Neural progenitor cell (in vitro differentiated cells): ENCODE results near the gene SPDYC. TPM values are rescaled to one million over a fixed set of nuclear protein-coding genes. Genes with fewer than 3 reads are reported as not detected.

Source experiments
- DNase-seq: peaks from one replicate; pipeline ENCODE4 v3.0.0-alpha.2; 2016; ENCODE audit warnings: low spot score
- H2AFZ ChIP-seq: fragments of 200-600 bp; sonication (generic); replicated peaks from 2 replicates; pipeline ENCODE4 v1.6.1; 2016; ENCODE audit warnings: antibody characterized with exemption
- H3F3A ChIP-seq: fragments of 200-600 bp; sonication (generic); 2 replicates; pipeline ENCODE4 v1.6.1; 2016; ENCODE audit warnings: antibody characterized with exemption, low read depth
- H3K27ac ChIP-seq: fragments of 200-600 bp; sonication (generic); 2 replicates; pipeline ENCODE4 v1.5.1; 2016; ENCODE audit warnings: mild to moderate bottlenecking
- H3K27me3 ChIP-seq: fragments of 200-600 bp; sonication (generic); 2 replicates; pipeline ENCODE4 v1.6.1; 2016; ENCODE audit warnings: mild to moderate bottlenecking, moderate library complexity
- H3K36me3 ChIP-seq: fragments of 200-600 bp; sonication (generic); 2 replicates; pipeline ENCODE4 v1.5.1; 2016
- H3K4me1 ChIP-seq: fragments of 200-600 bp; sonication (generic); 2 replicates; pipeline ENCODE4 v1.6.1; 2016; ENCODE audit warnings: mixed run types
- H3K4me2 ChIP-seq: fragments of 200-600 bp; sonication (generic); 2 replicates; pipeline ENCODE4 v1.6.1; 2016
- H3K4me3 ChIP-seq: fragments of 200-600 bp; sonication (generic); 2 replicates; pipeline ENCODE4 v1.5.1; 2016
- H3K79me2 ChIP-seq: fragments of 200-600 bp; sonication (generic); 2 replicates; pipeline ENCODE4 v1.6.1; 2016; ENCODE audit warnings: low read depth
- H3K9ac ChIP-seq: fragments of 200-600 bp; sonication (generic); 2 replicates; pipeline ENCODE4 v1.6.1; 2016
- H3K9me3 ChIP-seq: fragments of 200-600 bp; sonication (generic); 2 replicates; pipeline ENCODE4 v1.5.1; 2016; ENCODE audit warnings: low read depth
- H4K20me1 ChIP-seq: fragments of 200-600 bp; sonication (generic); 2 replicates; pipeline ENCODE4 v1.6.1; 2016; ENCODE audit warnings: low read depth
- H3K27ac Mint-ChIP-seq: 3 replicates; pipeline ENCODE4 v1.8.0; 2021; ENCODE audit warnings: mixed read lengths
- H3K27me3 Mint-ChIP-seq: 2 replicates; pipeline ENCODE4 v1.8.0; 2022; ENCODE audit warnings: low read depth, mild to moderate bottlenecking, inconsistent platforms, moderate library complexity, mixed read lengths; ENCODE audit not compliant: insufficient read depth
- H3K36me3 Mint-ChIP-seq: 3 replicates; pipeline ENCODE4 v1.8.0; 2021; ENCODE audit warnings: mixed read lengths
- H3K4me1 Mint-ChIP-seq: 3 replicates; pipeline ENCODE4 v1.8.0; 2021; ENCODE audit warnings: mixed read lengths
- H3K4me3 Mint-ChIP-seq: 3 replicates; pipeline ENCODE4 v1.8.0; 2021; ENCODE audit warnings: mild to moderate bottlenecking, moderate library complexity, mixed read lengths
- H3K9me3 Mint-ChIP-seq: 3 replicates; pipeline ENCODE4 v1.8.0; 2020; ENCODE audit warnings: mixed read lengths
- EZH2 ChIP-seq: fragments of 200-600 bp; sonication (generic); IDR thresholded peaks from 2 replicates; pipeline ENCODE4 v1.6.1; 2017; ENCODE audit warnings: antibody characterized with exemption, mild to moderate bottlenecking, moderate library complexity
- EZH2phosphoT487 ChIP-seq: fragments of 200-600 bp; sonication (generic); IDR thresholded peaks from 2 replicates; pipeline ENCODE4 v1.6.1; 2017; ENCODE audit warnings: antibody characterized with exemption
- total RNA-seq: library from RNA; depleted of rRNA; stranded (reverse); fragments of >200 nt; gene quantifications from 2 replicates; pipeline ENCODE4 v1.2.3, GENCODE V29; 2015; ENCODE audit warnings: low replicate concordance
- TF ChIP-seq, protein P1 (sequence below): fragments of 200-600 bp; sonication (generic); IDR thresholded peaks from 2 replicates; pipeline ENCODE4 v1.5.1; 2017; ENCODE audit warnings: antibody characterized with exemption, mild to moderate bottlenecking

The SPDYC gene, protein sequence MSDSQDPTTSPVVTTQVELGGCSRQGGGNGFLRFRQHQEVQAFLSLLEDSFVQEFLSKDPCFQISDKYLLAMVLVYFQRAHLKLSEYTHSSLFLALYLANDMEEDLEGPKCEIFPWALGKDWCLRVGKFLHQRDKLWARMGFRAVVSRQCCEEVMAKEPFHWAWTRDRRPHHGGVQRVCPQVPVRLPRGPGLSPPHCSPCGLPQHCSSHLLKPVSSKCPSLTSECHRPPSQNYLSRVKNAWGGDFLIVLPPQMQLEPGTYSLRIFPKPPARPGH
- total RNA-seq = not detected in 2 replicates

DNA sequence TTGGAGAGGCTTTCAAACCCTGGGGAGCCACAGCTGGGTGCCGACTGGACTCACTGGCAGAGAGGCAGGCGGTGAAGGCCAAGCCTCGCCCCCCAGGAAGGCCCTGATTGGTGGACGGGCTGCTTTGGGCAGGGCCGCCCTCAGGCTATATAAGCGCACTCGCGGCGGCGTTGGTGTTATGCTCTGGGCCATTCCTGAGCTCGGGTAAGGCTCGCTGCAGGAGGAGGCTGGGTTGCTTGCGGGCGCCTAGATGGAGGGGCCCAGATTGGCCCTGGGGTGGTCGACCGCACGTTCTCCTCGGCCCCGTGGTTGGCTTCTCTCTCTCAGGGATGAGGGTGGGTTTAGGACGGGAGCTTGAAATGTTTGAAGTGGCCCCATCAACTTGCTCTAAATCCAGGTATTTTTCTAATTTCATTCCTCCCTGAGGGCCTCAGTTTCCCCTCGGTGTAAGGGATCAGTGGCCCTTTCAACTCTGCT, at the start of gene SPDYC:
Gene SPDYC, plus strand, starts transcription at position 176 of the 477 bp plus-strand sequence. CDS start 1,125 bp downstream, outside the sequence.
- DNase-seq = no peak

DNA sequence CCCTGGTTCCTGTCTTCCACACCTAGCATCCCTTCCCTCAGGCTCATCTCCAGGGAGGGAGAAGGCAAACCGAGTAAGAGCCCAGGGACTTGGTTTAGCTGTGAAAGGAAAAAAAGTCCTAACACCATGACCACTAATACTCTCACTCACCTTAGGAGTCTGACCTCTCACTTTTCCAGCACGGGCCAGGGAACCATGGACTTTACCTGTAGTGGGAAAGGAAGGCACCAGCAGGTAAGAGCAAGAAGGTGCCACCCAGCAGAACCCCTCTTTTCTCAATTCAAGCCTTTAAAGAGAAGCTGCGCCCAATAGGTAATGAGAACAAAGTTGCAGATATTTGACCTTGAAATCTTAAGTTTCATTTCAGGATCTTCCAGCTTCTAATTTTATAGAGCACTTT, 49.2 kb upstream of the SPDYC start:
- no peak for TF ChIP-seq EZH2
- TF ChIP-seq EZH2phosphoT487 = no peak
- TF ChIP-seq, protein P1, sequence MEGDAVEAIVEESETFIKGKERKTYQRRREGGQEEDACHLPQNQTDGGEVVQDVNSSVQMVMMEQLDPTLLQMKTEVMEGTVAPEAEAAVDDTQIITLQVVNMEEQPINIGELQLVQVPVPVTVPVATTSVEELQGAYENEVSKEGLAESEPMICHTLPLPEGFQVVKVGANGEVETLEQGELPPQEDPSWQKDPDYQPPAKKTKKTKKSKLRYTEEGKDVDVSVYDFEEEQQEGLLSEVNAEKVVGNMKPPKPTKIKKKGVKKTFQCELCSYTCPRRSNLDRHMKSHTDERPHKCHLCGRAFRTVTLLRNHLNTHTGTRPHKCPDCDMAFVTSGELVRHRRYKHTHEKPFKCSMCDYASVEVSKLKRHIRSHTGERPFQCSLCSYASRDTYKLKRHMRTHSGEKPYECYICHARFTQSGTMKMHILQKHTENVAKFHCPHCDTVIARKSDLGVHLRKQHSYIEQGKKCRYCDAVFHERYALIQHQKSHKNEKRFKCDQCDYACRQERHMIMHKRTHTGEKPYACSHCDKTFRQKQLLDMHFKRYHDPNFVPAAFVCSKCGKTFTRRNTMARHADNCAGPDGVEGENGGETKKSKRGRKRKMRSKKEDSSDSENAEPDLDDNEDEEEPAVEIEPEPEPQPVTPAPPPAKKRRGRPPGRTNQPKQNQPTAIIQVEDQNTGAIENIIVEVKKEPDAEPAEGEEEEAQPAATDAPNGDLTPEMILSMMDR = no peak
- peaks cover 4% of the 10 kb centered on the region for H3K36me3 ChIP-seq
- peaks cover 23% of the 10 kb centered on the region for H3K4me1 Mint-ChIP-seq

More for the DNA sequence above, at the start of gene SPDYC:
- Histone ChIP-seq H3K9ac (no peak within 1 kb of the TSS), H3K27ac (no peak within 1 kb of the TSS), H3K4me3 (no peak within 1 kb of the TSS), H2AFZ (peak within 1 kb of the TSS; percentile 87), H3K79me2 (no peaks in the 10 kb centered on the region), H3F3A (peaks cover 3% of the 10 kb centered on the region), H3K4me1 (no peaks in the 10 kb centered on the region), H3K36me3 (no peaks in the 10 kb centered on the region), H3K9me3 (no peaks in the 10 kb centered on the region), H3K27me3 (no peaks in the 10 kb centered on the region), H4K20me1 (no peaks in the 10 kb centered on the region), H3K4me2 (no peak within 1 kb of the TSS)
- Mint-ChIP-seq H3K9me3 (no peaks in the 10 kb centered on the region), H3K4me1 (peaks cover 5% of the 10 kb centered on the region), H3K4me3 (no peak within 1 kb of the TSS), H3K27me3 (no peaks in the 10 kb centered on the region), H3K27ac (peak within 1 kb of the TSS; percentile 30), H3K36me3 (no peaks in the 10 kb centered on the region)
- TF ChIP-seq, protein P1 = no peak

DNA sequence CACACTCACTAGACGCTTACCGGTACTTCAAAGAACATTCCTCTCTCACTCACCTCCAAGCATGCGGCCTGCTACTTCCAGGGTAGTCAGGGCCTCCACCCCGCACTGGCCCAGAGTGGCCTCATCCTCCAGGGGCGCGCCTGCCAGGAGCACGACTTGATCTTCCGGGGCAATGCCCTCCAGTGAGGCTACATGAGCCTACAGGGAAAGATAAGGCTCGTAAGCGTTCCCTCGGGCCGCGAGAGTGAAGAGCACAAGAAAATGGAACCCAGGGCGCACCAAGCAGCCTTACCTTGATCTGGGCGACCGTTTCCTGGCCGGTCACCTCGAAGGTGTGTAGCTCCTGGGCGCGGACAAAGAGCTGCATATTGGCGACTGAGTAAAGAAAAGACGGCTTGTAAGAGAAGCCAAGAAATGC, 48.6 kb upstream of the SPDYC start:
- H2AFZ ChIP-seq = no peak overlapping the region
- H3K4me2 ChIP-seq = peak overlapping the region; percentile 95

More for the DNA sequence above, 49.2 kb upstream of the SPDYC start:
- Histone ChIP-seq H3K4me1 (peaks cover 10% of the 10 kb centered on the region), H3K4me3 (peak overlapping the region; percentile 85), H3F3A (peaks cover 65% of the 10 kb centered on the region), H3K79me2 (peaks cover 56% of the 10 kb centered on the region), H3K4me2 (peak overlapping the region; percentile 95), H3K9ac (peak overlapping the region; percentile 88), H3K27ac (no peak overlapping the region), H4K20me1 (peaks cover 6% of the 10 kb centered on the region), H2AFZ (no peak overlapping the region), H3K9me3 (no peaks in the 10 kb centered on the region), H3K27me3 (no peaks in the 10 kb centered on the region)
- H3K27ac Mint-ChIP-seq = no peak overlapping the region
- H3K9me3 Mint-ChIP-seq = no peaks in the 10 kb centered on the region
- no peak for DNase-seq
- peaks cover 9% of the 10 kb centered on the region for H3K36me3 Mint-ChIP-seq
- H3K27me3 Mint-ChIP-seq = peaks cover 9% of the 10 kb centered on the region
- peak overlapping the region; percentile 100 for H3K4me3 Mint-ChIP-seq

More for the DNA sequence above, 48.6 kb upstream of the SPDYC start:
- Mint-ChIP-seq H3K27ac (peak overlapping the region; percentile 78), H3K4me3 (peak overlapping the region; percentile 100), H3K27me3 (peaks cover 9% of the 10 kb centered on the region), H3K36me3 (peaks cover 9% of the 10 kb centered on the region), H3K4me1 (peaks cover 23% of the 10 kb centered on the region), H3K9me3 (no peaks in the 10 kb centered on the region)
- Histone ChIP-seq H3K36me3 (peaks cover 4% of the 10 kb centered on the region), H3K9me3 (no peaks in the 10 kb centered on the region), H3K27me3 (no peaks in the 10 kb centered on the region), H3F3A (peaks cover 58% of the 10 kb centered on the region), H3K4me1 (peaks cover 10% of the 10 kb centered on the region), H4K20me1 (peaks cover 6% of the 10 kb centered on the region), H3K27ac (no peak overlapping the region), H3K9ac (peak overlapping the region; percentile 88), H3K79me2 (peaks cover 51% of the 10 kb centered on the region), H3K4me3 (peak overlapping the region; percentile 85)
- peak; percentile 39 for DNase-seq
- TF ChIP-seq EZH2phosphoT487 (no peak), EZH2 (no peak)
- TF ChIP-seq, protein P1 = no peak
